MV-4-11 (cell line): ENCODE results near the gene LRRC71.
"Not testable (repeated sequence)": the region's sequence is repeated elsewhere in the genome, so short reads cannot be mapped to it uniquely, and the experiment has no call there.

Experiments
- DNase-seq: peaks from one replicate; lab custom pipeline; 2025; lab: John Stamatoyannopoulos, UW

LRRC71 gene

GRCh38 chr1:156905651-156906050, 14.8 kb upstream of the LRRC71 start:
- peak; percentile 6 for DNase-seq

GRCh38 chr1:156906206-156906906, 14.1 kb upstream of the LRRC71 start:
- DNase-seq: no peak

GRCh38 chr1:156908541-156908940, 11.9 kb upstream of the LRRC71 start:
- no peak for DNase-seq

GRCh38 chr1:156908955-156909354, 11.5 kb upstream of the LRRC71 start:
- no peak for DNase-seq

- no peak for DNase-seq
Observed at GRCh38 chr1:156909671-156910070, 10.8 kb upstream of the LRRC71 start.

- DNase-seq: peak; percentile 8
Observed at GRCh38 chr1:156910309-156910782, 10.1 kb upstream of the LRRC71 start.

GRCh38 chr1:156911577-156912298, 8.7 kb upstream of the LRRC71 start:
- peak; percentile 62 for DNase-seq

- DNase-seq: no peak
Observed at GRCh38 chr1:156912310-156912709, 8.1 kb upstream of the LRRC71 start.

GRCh38 chr1:156912861-156913808, 7.3 kb upstream of the LRRC71 start:
- DNase-seq: no peak

- DNase-seq: no peak
Observed at GRCh38 chr1:156913809-156914387, 6.5 kb upstream of the LRRC71 start.

GRCh38 chr1:156914440-156914856, 6.0 kb upstream of the LRRC71 start:
- DNase-seq: no peak

- no peak for DNase-seq
Observed at GRCh38 chr1:156921053-156921529, 659 bp downstream of the LRRC71 start.

GRCh38 chr1:156922986-156923669, 2.7 kb downstream of the LRRC71 start:
- DNase-seq: no peak

GRCh38 chr1:156923670-156924477, 3.4 kb downstream of the LRRC71 start:
- DNase-seq: no peak

- DNase-seq: no peak
Observed at GRCh38 chr1:156924478-156925153, 4.2 kb downstream of the LRRC71 start.

GRCh38 chr1:156925154-156926010, 5.0 kb downstream of the LRRC71 start:
- no peak for DNase-seq

- peak; percentile 98 for DNase-seq
Observed at GRCh38 chr1:156926175-156926574, 5.7 kb downstream of the LRRC71 start.

- not testable (repeated sequence) for DNase-seq
Observed at GRCh38 chr1:156926695-156927094, 6.3 kb downstream of the LRRC71 start.
